Endothelial cell of umbilical vein (primary cell): ENCODE results near the gene IP6K1. TPM values are rescaled to one million over a fixed set of nuclear protein-coding genes. Genes with fewer than 3 reads are reported as not detected.

Experiments
- BruUV-seq: library from RNA; stranded (reverse); fragments of 400-500 nt; replicated peaks from 2 replicates; lab custom pipeline; 2021; lab: Mats Ljungman, UMichigan
- CTCF ChIA-PET: fragments of 300-600, 350-600 bp; sonication (Branson Sonifier 250); formaldehyde crosslinking; loops from one replicate; lab custom pipeline; 2021; ENCODE audit warnings: antibody characterized with exemption, inconsistent platforms; lab: Charles Lee
- POLR2A ChIA-PET: fragments of 300-600, 350-600 bp; sonication (Branson Sonifier 250); formaldehyde crosslinking; loops from one replicate; lab custom pipeline; 2021; ENCODE audit warnings: antibody characterized with exemption, inconsistent platforms; lab: Charles Lee
- DNase-seq: peaks from one replicate; pipeline ENCODE4 v3.0.0-alpha.2; 2011; ENCODE audit warnings: low read depth, low spot score
- FAIRE-seq: peaks from 2 replicates; lab custom pipeline; 2011; peaks lifted over from hg19 to GRCh38; lab: Jason Lieb, UNC
- H2AFZ ChIP-seq: 2 replicates; pipeline ENCODE4 v1.6.0; 2012; ENCODE audit warnings: low read depth, low read length, control low read depth, inconsistent platforms
- H3K27ac ChIP-seq: 2 replicates; pipeline ENCODE4 v1.5.1; 2011; ENCODE audit warnings: low read depth, mild to moderate bottlenecking, control low read depth, low read length, moderate library complexity; ENCODE audit not compliant: insufficient read depth
- H3K27me3 ChIP-seq, 2 experiments: 2 replicates each; pipeline versions ENCODE4 v1.6.0 to v1.6.1; 2011; ENCODE audit warnings: low read length in 2 of 2, mixed read lengths in 1 of 2; ENCODE audit not compliant: control insufficient read depth in 2 of 2, insufficient read depth in 2 of 2
- H3K36me3 ChIP-seq, 2 experiments: 2 replicates in 1 of 2; 3 replicates in 1 of 2; pipeline ENCODE4 v1.5.1; 2011; ENCODE audit warnings: low read length in 2 of 2, mild to moderate bottlenecking in 1 of 2, moderate library complexity in 1 of 2; ENCODE audit not compliant: control insufficient read depth in 2 of 2, insufficient read depth in 2 of 2; ENCODE audit errors: extremely low read depth in 1 of 2
- H3K4me1 ChIP-seq: 3 replicates; pipeline ENCODE4 v1.5.1; 2011; ENCODE audit warnings: mild to moderate bottlenecking, low read length; ENCODE audit not compliant: control insufficient read depth, insufficient read depth; ENCODE audit errors: extremely low read depth
- H3K4me2 ChIP-seq: 2 replicates; pipeline ENCODE4 v1.6.1; 2011; ENCODE audit warnings: low read length, control low read depth, mixed read lengths; ENCODE audit not compliant: insufficient read depth
- H3K4me3 ChIP-seq, 3 experiments: fragments of 200-600 bp in 1 of 3; sonication (generic), shearing (Covaris generic) in 1 of 3; replicated peaks in 1 of 3; 2 replicates each; pipeline ENCODE4 v1.5.1; 2011 to 2016; ENCODE audit warnings: control low read depth in 3 of 3, low read length in 3 of 3, mild to moderate bottlenecking in 2 of 3, inconsistent platforms in 1 of 3, low read depth in 1 of 3, moderate library complexity in 1 of 3; ENCODE audit not compliant: insufficient read depth in 1 of 3
- H3K79me2 ChIP-seq: 2 replicates; pipeline ENCODE4 v1.6.0; 2012; ENCODE audit warnings: low read length, inconsistent platforms; ENCODE audit not compliant: control insufficient read depth, insufficient read depth
- H3K9ac ChIP-seq: replicated peaks from 2 replicates; pipeline ENCODE3; 2011; ENCODE audit warnings: low read length, control low read depth; ENCODE audit not compliant: insufficient read depth; ENCODE audit errors: extremely low read depth
- H3K9me1 ChIP-seq: replicated peaks from 3 replicates; pipeline ENCODE4 v1.6.0; 2011; ENCODE audit warnings: mild to moderate bottlenecking, low read length; ENCODE audit not compliant: control insufficient read depth, insufficient read depth; ENCODE audit errors: extremely low read depth
- H3K9me3 ChIP-seq: replicated peaks from 2 replicates; pipeline ENCODE4 v1.5.1; 2012; ENCODE audit warnings: low read length, inconsistent platforms; ENCODE audit not compliant: control insufficient read depth, insufficient read depth
- H4K20me1 ChIP-seq: replicated peaks from 2 replicates; pipeline ENCODE3; 2011; ENCODE audit warnings: mild to moderate bottlenecking, low read length; ENCODE audit not compliant: control insufficient read depth, insufficient read depth; ENCODE audit errors: extremely low read depth
- CTCF ChIP-seq, 2 donors: IDR thresholded peaks; 1 replicate in 1 of 2; 2 replicates in 1 of 2; pipeline ENCODE4 v1.5.1; 2011; ENCODE audit warnings: low read length in 2 of 2, mild to moderate bottlenecking in 2 of 2, moderate library complexity in 2 of 2, control low read depth in 1 of 2, inconsistent platforms in 1 of 2, low read depth in 1 of 2; ENCODE audit not compliant: insufficient read depth in 1 of 2; ENCODE audit errors: extremely low read depth in 1 of 2
- EZH2 ChIP-seq: IDR thresholded peaks from 2 replicates; pipeline ENCODE4 v1.6.1; 2012; ENCODE audit warnings: borderline replicate concordance, low read depth, mild to moderate bottlenecking, moderate library complexity, low read length, inconsistent platforms; ENCODE audit not compliant: severe bottlenecking
- FOS ChIP-seq: IDR thresholded peaks from 2 replicates; pipeline ENCODE4 v1.6.1; 2011; ENCODE audit warnings: mild to moderate bottlenecking, low read length, moderate library complexity, borderline replicate concordance; ENCODE audit not compliant: insufficient read depth
- GATA2 ChIP-seq: IDR thresholded peaks from 2 replicates; pipeline ENCODE4 v1.7.0; 2011; ENCODE audit warnings: low read depth, mild to moderate bottlenecking, moderate library complexity, mixed read lengths, low read length; ENCODE audit not compliant: insufficient read length, insufficient read depth
- JUN ChIP-seq: IDR thresholded peaks from 2 replicates; pipeline ENCODE4 v1.6.1; 2011; ENCODE audit warnings: borderline replicate concordance, low read depth; ENCODE audit not compliant: insufficient read length, insufficient read depth
- MAX ChIP-seq: IDR thresholded peaks from 2 replicates; pipeline ENCODE4 v1.6.1; 2011; ENCODE audit not compliant: insufficient read depth, insufficient read length
- MYC ChIP-seq: IDR thresholded peaks from one replicate; pipeline ENCODE4 v1.6.1; 2011; ENCODE audit warnings: mild to moderate bottlenecking, low read depth, low read length
- POLR2A ChIP-seq: IDR thresholded peaks from 2 replicates; pipeline ENCODE4 v1.6.1; 2012; ENCODE audit warnings: low read depth, mild to moderate bottlenecking, control low read depth, low read length
- POLR2AphosphoS5 ChIP-seq: IDR thresholded peaks from 2 replicates; pipeline ENCODE4 v1.6.1; 2012; ENCODE audit warnings: low read depth, mild to moderate bottlenecking, control low read depth, low read length, moderate library complexity; ENCODE audit not compliant: insufficient read depth
- dilution Hi-C: fragments of 300-500 bp; cut with MboI; formaldehyde crosslinking; loops from one replicate; pipeline ENCODE4 v1.15.0; 2019; ENCODE audit warnings: low sequenced_read_pairs; ENCODE audit not compliant: extremely low pct_ligation_motif_present
- intact Hi-C: fragments of 100-400 bp; cut with micrococcal nuclease; formaldehyde crosslinking; loops from one replicate; pipeline ENCODE4 v1.10.0; 2022
- polyA plus RNA-seq, 4 experiments: library from polyadenylated mRNA; depleted of rRNA in 3 of 4; stranded (reverse) in 3 of 4; unstranded in 1 of 4; fragments of >200 nt; gene quantifications; 2 replicates each; pipeline versions ENCODE4 v1.2.1 to v1.2.3, GENCODE V29; 2011 to 2012; ENCODE audit warnings: missing spikeins in 1 of 4
- total RNA-seq: library from RNA; stranded (reverse); gene quantifications from 2 replicates; pipeline ENCODE4 v1.2.3, GENCODE V29; 2021

The IP6K1 gene
- total and polyA plus RNA-seq, 2 donors (not counting 3 experiments of a cell fraction or from before 2014, with no cell fraction given), result 42.7 to 60.8 TPM

GRCh38 chr3:49723628-49724551, 62.5 kb downstream of the IP6K1 start, which contains the start of gene GMPPB:
GMPPB (minus strand) TSS chr3:49723951; CDS start chr3:49723726, 225 bp downstream.
- POLR2A ChIA-PET, result interaction anchor here (0.6 kb wide), 1 partner anchor 348 kb away, joined by 3 read pairs; no protein-coding TSS in a partner anchor
- DNase-seq (peak; percentile 98), FAIRE-seq (peak; percentile 97)
- H3K79me2 ChIP-seq, result peaks cover 13% of the 10 kb centered on the region
- H3K4me3 ChIP-seq, result peak within 1 kb of the TSS; percentile 59 to 85 (median 81)
- intact Hi-C loops (loop anchor here (1.0 to 10.0 kb wide), 3 partner anchors 62 to 361 kb away; partner anchors contain the start of genes IP6K1 and RBM5), dilution Hi-C loops (no loop called here)
- TSS peak; percentile 81 for BruUV-seq
- H3K36me3 ChIP-seq, result peaks cover 6 to 43% of the 10 kb centered on the region in 2 experiments
- TF ChIP-seq POLR2AphosphoS5 (peak; percentile 87), EZH2 (no peak), CTCF (IDR thresholded peaks at IDR 0.05; ENCODE audit: extremely low read depth in 1 of 2, insufficient read depth in 1 of 2, low read depth in 1 of 2, low read length in 2 of 2) (no peak), JUN (no peak), POLR2A (peak; percentile 80), FOS (no peak), GATA2 (no peak), MYC (no peak), MAX (no peak)
- H3K9me3 ChIP-seq, result no peaks in the 10 kb centered on the region
- H3K4me2 ChIP-seq, result peak within 1 kb of the TSS; percentile 83
- peak within 1 kb of the TSS; percentile 32 for H2AFZ ChIP-seq
- peaks cover 16% of the 10 kb centered on the region for H3K4me1 ChIP-seq
- no peaks in the 10 kb centered on the region for H3K27me3 ChIP-seq
- H3K9ac ChIP-seq, result peak within 1 kb of the TSS; percentile 98
- H3K27ac ChIP-seq, result peak within 1 kb of the TSS; percentile 84
- H3K9me1 ChIP-seq, result no peaks in the 10 kb centered on the region
- CTCF ChIA-PET, result interaction anchor here (0.6 to 2.9 kb wide), 4 partner anchors 10 to 206 kb away, joined by 4 to 9 read pairs (median 4); partner anchors contain the start of gene MON1A
- H4K20me1 ChIP-seq, result no peaks in the 10 kb centered on the region
